Activated CD4-positive, alpha-beta T cell treated with anti-CD3 and anti-CD28 coated beads, Interleukin-2, Interleukin-6, amounts not matched to agents 100 ng/mL and 50 ng/mL, durations not matched to agents 16 hours and 8 hours (primary cell): Measurements from ENCODE around the gene RAPGEF4.

ENCODE experiments used
- DNase-seq: peaks from one replicate; pipeline ENCODE4 v3.0.0-alpha.2; 2020

Gene RAPGEF4

DNA sequence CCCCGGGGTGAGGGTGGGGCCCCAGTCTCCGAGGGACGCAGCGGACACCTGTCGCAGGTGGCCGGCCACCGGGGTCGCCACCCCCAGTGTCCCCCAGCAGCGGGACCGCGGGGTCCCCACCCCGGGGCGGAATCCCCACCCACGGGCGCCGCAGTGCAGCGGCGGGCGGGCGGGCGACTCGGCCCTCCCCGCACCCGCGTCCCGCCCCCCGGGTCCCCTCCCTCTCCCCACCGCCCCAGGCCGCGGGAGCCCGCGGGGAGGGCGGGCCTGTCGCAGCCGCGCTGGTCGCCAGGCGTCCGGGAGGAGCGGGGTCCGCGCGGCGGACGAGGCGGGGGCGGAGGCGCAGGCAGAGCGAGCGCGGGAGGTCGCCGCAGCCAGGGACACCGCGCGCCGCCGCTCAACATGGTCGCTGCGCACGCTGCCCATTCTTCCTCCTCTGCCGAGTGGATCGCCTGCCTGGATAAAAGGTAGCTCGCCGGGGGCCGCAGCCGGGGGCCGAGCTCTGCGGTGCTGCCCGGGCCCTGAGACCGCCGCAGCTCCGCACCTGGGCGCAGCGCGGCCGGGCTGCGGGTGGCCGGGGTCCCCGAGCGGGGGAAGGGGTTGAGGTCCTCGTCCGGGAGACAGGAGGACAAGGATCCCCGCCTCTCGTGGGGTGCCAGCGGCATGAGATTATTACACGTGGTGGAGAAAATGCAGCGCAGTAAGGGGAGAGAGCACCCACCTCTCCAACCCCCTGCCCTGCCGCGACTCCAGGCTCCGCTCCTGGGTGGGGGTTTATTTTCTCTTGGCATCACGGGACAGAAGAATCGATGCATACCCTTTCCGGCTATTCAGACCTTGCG lies at the start of gene RAPGEF4:
TSS of gene RAPGEF4 (plus strand) at position 264 of the 842 bp plus-strand sequence. CDS start at position 403, 139 bp downstream.
- DNase-seq, result no peak

DNA sequence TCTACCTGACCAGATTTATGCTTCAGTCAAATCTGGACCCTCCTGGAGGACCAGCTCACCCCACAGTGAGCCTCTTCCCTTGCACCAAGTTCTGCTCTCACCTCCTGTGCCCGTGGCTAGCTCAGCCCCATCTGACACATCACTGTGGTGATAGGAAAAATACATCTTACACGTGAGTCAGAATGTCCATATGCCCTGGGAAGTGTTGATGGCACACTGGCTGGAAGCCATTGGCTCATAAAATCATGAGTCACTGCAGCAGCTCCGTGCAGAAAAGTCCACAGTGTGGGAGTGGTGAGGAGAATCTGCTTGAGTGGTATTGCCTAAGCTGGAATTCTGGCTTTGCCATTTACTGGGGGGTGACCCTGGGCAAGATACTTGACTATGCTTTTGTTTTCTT lies 42.6 kb upstream of the RAPGEF4 start:
- peak; percentile 29 for DNase-seq

- no peak for DNase-seq
Measured at GRCh38 chr2:172693529-172694455, 41.9 kb upstream of the RAPGEF4 start.

- no peak for DNase-seq
Measured at GRCh38 chr2:172697296-172697695, 38.3 kb upstream of the RAPGEF4 start.

DNA sequence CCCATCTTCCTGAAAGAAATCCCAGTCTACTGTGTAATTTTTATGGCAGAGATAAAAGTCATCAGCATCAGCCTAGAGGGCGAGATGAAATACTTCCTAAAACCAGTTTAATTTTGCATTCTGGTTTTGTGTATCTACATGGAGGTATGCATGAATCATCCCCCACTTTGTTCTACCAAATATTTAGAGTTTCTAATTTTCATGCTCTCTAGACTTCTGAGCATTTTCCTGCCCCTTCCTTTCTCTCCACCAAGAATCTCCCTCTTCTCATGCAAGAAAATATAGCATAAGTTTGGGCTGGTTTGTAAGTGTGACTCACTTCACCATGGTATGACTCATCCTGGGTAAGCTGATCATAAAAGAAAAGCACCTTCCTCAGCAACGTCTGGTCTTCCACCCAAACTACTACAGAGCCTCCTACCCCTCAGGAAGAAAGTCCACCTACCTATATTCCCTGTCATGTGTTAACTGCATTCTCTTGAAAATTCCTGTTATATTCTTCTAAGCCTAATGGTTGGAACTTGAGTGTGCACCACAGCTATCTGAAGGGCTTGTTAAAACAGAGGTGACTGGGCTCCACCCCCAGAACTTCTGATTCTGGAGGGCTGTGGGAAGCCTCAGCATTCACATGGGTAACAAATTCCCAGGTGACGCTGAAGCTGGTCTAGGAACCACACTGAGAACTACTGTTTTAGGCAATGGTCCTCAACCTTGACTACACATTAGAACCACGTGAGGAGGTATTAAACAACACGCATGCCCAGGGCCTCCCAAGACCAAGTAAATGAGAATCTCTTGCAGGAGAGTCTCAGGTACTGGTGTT lies 37.4 kb upstream of the RAPGEF4 start:
- DNase-seq, result peak; percentile 67

GRCh38 chr2:172701250-172701649 lies 34.4 kb upstream of the RAPGEF4 start:
- no peak for DNase-seq

DNA sequence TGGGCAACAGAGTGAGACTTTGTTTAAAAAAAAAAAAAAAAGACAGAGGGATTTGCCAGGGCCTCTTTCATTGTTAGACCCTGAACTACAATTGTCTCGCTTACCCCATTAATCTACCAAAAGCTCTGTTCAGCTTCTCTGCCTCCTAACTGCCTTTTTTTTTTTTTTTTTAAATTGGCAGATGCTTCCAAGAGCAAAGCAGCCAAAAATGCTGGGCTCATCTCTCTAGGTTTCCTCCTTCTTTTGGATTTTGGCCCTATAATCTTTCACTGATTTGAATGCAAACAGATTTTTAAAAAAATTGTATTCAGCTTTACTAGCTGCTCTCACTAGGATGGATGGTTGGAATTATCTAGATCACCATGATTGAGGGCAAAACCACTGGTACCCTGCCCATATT lies 33.2 kb upstream of the RAPGEF4 start:
- no peak for DNase-seq

- peak; percentile 21 for DNase-seq
Measured at GRCh38 chr2:172704072-172704936, 31.3 kb upstream of the RAPGEF4 start.

DNA sequence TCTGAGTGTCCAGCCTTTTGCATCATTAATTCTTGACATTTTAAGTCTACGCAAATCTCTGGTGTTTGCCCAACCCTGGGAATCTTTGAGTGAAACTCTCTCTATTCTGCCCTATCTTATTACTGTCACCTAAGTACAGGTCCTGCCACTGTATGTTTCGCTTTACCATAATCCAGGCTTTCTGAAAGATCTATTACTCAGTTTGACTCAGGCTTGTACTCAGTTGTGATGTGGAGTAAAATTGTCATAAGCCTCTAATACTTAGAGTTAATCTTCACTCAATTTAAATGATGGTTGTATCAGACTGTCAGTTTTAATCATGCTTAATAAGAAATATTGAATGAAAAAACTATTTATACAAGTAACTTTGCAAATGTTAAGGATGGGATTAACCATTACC lies 30.3 kb upstream of the RAPGEF4 start:
- no peak for DNase-seq

DNA sequence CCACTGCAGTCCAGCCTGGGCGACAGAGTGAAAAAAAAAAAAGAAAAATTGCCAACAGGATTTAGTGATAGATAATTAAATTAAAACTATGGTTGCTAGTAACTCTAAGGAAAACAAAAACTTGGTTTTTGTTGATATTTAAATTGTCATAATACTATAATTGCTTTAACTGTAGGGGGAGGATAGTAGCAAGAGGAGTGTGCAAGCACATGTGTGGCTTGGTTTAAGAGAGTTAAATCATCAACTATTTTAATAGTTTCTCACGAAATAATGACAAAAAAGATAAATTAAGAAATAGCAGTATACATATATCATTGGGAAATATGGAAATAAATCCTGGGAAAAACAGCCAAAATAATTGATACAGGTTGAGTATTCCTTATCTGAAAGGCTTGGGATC lies 27.4 kb upstream of the RAPGEF4 start:
- DNase-seq, result no peak

- DNase-seq, result no peak
Measured at GRCh38 chr2:172709566-172710291, 25.9 kb upstream of the RAPGEF4 start.

DNA sequence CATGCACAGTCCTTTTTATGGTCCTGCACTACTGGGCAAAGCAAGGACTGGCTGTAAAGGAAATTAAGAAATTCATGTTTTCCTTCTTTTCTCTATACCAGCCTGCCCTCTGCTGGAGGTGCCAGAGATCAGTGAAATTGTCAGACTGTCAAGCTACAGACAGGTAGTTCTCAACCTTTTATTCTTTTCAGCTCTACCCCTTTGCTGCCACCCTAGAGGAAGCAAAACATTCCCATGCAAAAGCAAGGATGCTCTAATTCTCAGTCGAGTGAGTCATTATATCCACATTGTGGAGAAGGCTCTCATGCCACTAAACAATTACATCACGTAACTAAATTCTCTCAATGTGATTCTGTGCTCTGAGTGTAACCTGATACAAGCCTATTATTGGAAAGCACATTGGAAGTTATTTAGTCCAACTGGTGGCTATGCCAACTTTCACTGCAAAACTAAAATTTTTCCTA lies 25.0 kb upstream of the RAPGEF4 start:
- DNase-seq, result peak; percentile 49

DNA sequence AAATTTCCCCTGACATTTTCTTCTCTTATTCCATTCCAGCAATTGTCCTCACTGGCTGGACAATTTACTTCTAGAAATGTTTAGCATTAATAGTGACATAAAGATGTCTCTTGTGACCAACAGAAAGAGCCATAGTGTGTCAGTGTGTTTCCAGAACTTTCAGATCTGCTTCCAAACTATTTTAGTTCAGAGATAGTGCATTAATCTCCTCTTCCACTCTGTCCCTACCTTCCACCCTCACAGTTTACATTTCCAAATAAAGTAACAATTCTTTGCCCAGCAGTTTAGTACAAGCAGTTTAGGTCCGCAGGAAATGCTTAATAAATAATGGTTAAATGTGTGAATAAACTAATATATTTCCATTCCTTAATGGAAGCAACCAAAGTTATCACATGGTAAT lies 24.5 kb upstream of the RAPGEF4 start:
- DNase-seq, result no peak

GRCh38 chr2:172712251-172712650 lies 23.4 kb upstream of the RAPGEF4 start:
- DNase-seq, result no peak

- no peak for DNase-seq
Measured at GRCh38 chr2:172713365-172713875, 22.2 kb upstream of the RAPGEF4 start.

DNA sequence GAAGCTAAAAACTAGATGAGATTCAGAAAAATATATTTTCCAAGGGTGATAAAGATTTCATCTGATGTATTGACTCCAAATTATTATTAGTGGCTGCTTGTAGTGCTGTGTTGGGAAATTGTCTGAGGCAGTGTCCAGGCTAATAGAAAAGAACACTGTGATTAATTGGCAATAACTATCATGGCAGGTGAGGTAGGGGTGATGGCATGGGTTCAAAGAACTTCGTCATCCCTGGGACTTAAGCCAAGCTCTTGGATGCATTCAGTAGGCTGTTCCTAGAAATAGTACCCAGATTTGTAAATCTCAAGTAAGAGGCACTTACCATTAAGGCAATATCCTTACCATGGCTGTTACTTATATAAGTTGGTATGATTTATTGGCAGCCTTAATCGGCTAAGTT lies 13.2 kb upstream of the RAPGEF4 start:
- no peak for DNase-seq

DNA sequence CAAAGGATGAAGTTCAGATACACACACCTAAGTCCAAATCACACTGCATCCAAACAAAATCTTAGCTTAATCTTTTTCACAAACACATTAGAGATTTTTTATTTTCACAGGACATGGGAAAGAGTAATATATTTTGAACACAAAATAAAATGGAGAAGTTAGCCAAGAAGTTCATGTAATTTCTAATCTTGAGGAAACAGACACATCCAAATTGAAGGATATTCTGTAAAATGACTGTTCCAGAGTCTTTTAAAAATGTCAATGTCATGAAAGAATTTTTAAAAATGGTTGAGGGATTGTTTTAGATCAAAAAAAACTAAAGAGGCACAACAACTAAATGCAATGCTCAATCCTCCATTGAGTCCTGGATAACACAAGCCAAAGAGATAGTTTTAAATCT lies 12.4 kb upstream of the RAPGEF4 start:
- DNase-seq, result no peak

DNA sequence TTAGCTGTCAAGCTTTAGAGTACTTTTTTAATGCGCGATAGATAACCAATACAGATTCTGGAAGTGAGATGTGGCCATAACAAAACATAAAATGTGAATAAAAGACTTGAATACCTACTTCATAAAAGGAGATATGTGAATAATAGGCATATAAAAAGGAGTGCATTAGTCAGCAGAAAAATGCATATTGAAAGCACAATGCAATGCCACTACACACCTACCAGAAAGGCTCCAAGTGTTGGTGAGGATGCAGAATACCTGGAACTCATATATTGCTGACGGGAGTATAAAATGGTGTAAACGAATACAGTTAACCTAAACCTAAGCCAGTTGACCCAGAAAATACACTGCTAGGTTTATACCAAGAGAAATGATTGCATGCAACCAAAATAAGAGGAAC lies 10.9 kb upstream of the RAPGEF4 start:
- no peak for DNase-seq

- no peak for DNase-seq
Measured at GRCh38 chr2:172725284-172725683, 10.4 kb upstream of the RAPGEF4 start.

GRCh38 chr2:172725746-172726145 lies 9.9 kb upstream of the RAPGEF4 start:
- DNase-seq, result no peak
